GM19035 (cell line): ENCODE data around the gene UTP14C.
"Not testable (repeated sequence)": the region's sequence is repeated elsewhere in the genome, so short reads cannot be mapped to it uniquely, and the experiment has no call there.

Experiments
- ATAC-seq: cut with Tn5 transposase; IDR thresholded peaks from one replicate; pipeline ENCODE4 v1.9.1; 2021; ENCODE audit not compliant: unreplicated experiment

UTP14C gene

DNA sequence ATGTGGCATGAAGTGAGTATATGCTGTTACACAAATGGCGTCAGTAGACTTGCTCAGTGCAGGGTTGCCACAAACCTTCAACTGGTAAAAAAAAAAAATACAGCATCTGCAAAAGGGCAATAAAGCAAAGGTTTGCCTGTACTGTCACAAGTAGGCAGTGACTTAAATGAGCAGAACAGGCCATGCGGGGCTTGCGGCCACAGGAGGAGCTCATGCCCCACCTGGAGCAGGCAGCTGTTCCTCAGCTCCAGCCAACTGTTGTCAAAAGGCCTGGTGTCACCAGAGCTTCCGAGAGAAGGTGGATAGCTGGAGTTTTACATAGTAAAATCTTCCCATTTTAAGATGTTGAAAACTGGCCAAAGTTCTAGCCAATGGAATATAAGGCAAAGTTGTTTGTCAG, 20.9 kb upstream of the UTP14C start:
- ATAC-seq: no peak

DNA sequence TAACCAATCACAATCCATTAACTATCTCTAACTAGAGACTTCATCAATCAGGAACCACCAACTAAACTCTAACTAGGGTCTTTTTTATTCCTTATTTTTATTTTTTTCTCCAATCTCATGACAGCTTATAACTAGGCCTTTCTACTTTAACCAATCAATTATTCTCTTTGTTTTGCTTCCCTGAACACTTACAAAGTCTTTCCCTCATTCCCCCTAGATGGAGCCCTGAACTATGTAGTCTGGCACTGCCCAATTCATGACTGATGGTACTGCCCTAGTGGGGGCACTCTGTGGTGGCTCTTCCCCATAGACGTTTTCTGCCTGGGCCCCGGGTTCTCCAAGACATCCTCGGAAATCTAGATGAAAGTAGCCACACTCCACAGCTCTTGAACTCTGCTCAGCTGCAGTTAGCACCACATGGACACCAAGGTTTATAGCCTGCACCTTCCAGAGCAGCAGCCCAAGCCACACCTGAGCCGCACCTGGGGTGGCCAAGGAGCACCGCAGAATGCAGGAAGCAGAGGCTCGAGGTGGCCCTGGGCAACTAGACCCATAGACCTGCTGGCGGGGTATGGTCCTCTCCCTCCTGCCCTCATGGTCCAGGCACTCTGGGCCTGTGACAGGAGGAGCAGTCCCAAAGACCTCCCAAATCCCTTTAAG, 19.9 kb upstream of the UTP14C start:
- no peak for ATAC-seq

DNA sequence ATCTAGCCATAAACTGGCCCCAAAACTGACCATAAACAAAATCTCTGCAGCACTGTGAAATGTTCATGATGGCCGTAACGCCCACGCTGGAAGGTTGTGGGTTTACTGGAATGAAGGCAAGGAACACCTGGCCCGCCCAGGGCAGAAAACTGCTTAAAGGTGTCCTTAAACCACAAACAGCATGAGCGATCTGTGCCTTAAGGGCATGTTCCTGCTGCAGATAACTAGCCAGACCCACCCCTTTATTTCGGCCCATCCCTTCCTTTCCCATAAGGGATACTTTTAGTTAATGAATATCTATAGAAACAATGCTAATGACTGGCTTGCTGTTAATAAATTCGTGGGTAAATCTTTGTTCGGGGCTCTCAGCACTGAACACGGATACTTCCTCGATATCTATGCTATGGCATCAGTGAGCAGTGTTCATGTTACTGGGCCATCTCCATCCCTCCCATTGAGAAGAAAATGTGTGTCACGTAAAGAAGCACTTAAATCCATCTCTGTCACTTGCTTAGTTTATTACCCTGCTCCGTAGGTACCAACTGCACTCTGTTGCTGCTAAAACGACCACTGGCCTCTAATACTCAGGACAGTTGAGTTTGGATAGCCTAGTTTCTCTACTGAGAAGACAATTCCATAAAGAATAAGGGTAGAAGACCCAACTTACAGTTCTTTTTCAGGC, 18.5 kb upstream of the UTP14C start:
- no peak for ATAC-seq

DNA sequence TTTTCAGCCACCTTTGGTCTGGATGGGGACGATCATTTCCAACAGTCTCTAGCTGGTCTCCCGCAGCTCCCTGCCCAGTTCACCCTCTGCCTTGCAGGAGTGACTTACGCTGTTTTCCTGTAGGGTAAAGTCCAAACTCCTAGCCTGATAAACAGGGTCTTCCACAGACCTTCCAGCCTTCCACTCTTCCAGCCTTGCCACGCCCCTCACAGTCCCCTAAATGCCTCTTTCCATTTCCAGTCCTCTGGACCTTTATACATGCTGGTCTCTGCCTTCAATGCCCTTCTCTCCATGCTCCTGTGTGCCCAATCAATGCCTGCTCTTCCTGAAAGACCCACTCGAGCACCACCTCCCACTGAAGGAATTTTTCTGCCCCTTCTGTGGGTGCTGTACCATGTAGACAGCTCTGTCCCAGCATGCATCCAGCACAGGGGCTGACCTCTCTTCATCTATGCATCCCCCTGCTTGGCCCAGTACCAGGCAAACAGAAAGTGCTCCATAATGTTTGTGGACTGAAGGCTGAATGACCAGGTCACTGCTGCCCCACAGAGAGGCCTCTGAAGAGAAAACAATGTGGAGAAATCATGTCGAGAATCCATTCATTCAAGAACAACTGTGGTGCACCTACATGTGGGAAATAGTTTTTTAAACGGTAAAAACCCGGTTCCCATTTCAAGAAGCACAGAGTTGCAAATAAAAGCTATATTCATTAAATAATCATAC, 17.8 kb upstream of the UTP14C start:
- ATAC-seq: no peak

DNA sequence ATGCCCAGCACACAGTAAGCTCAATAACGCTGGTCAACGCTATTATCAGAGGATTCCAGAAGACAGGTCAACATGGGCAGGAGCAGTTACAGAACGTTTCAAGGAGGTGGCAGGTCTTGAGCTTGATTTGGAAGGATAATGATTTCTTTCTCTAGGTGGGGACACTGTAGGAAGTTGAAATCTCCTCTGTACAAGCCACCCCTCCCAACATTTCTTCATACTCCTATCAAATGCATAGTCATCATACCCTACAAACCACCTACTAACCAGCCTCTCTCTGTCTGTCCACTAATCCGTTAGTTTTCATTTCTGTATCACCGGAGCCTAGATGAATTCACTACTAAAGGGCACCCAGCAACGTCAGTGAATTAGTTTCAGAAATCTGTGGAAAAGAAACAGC, 14.5 kb upstream of the UTP14C start:
- no peak for ATAC-seq

DNA sequence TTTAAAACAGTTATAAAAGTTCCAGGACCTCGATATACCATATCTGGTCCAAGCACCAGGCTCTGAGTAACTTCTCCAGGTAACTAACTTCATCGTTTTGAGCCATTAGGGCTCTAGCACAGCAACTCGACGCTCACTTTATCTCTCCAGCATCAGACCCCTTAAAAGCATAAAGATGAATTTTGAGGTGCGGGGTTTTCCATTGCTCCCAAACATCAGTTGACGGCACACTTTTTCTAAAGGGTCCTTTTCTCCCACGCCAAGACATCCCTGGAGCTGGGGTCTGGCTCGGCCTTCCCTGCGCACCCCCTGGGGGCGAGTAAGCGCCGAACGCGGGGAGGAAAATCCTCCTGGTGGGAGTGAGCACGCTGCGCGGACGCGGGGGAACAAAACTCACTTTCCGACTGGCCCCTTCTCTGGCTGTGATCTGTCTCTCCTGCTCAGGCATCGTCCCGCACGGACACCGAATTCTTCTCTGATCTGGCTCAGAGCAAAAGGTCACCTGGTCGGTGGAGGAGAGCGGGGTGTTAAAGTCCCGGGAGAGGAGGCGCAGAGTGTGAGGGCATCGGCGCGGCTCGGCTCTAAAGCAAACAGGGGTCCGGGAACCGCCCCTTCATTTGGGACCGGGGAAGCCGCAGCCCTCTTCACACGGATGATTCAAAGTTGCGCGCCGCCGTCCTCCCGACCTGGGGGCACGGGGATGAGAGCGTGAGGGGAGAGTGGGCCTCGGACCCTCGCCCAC, 13.4 kb upstream of the UTP14C start, which contains the start of gene ATP7B:
Gene ATP7B, minus strand, starts transcription at position 561 of the 742 bp plus-strand sequence. Its CDS starts 113 bp downstream, at position 448.
- peak; percentile 7 for ATAC-seq

DNA sequence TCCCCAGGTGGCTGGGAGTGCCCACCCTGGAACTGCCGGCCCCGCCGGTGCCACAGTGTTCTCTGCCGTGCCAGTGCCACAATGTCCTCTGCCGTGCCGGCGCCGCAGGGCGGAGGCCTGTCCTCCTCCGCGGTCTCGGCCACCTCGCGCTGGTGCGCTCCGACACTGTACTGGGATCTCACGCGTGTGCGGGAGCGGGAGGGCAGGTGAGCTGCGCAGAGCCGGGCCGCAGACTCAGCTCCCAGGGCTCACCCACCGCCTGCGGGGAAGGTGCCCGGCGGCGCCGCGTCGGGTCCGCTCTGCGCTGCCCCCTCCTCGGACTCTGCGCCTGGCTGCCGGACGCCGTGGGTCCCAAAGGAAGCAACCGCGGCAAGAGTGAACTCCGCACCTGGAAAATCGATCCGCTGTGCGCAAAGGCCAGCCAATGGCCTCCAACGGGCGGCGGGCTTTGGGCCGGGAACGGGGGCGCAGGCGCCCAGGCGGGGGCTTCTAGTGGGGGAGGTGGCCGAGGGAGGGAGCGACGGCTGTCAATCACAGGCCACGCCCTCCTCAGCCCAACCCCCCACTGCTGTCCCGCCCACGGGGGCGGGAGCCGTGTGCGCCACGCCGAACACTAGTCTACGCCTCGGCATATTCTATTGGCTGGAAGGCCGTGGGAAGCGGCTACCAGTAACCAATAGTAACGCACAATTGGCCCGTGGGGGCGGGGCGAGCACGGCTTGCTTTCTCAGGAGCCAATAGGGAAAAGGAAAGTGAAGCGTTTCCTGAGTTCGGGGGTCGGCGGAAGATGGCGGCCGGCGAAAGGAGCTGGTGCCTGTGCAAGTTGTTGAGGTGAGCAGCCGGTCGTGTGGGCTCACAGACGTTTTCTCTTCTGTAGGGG, 12.6 kb upstream of the UTP14C start, which contains the start of gene ALG11:
Gene ALG11, plus strand, starts transcription at position 767 of the 880 bp plus-strand sequence. Its CDS starts 21 bp downstream, at position 788.
- peak; percentile 99 for ATAC-seq

DNA sequence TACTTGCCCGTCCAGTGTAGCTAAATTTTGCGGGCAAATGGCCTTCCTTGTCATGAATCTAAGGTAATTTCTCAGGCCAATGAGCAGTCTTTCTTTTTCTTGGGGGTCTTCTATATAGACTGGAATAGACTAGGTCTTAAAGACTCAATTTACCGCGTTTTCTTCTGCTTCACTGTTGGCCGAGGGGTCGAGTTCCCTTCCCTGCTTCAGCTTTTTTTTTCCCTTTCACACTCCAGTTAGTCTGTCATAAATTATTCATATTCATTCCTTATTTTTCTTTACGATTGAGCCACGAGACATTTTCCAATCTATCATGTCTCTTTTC, 12.0 kb upstream of the UTP14C start:
- peak; percentile 1 for ATAC-seq

DNA sequence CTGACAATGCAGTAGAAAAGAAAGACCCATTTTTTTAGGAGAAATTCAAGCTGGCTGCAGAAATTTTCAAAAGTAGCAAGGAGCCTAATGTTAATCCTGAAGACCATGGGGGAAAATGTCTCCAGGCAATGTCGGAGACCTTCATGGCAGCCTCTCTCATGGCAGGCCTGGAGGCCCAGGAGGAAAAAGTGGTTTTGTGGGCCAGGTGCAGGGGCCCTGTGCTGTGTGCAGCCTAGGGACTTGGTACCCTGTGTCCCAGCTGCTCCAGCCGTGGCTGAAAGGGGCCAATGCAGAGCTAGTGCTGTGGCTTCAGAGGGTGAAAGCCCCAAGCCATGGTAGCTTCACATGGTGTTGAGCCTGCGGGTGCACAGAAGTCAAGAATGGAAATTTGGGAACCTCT, 8.2 kb upstream of the UTP14C start:
- no peak for ATAC-seq

DNA sequence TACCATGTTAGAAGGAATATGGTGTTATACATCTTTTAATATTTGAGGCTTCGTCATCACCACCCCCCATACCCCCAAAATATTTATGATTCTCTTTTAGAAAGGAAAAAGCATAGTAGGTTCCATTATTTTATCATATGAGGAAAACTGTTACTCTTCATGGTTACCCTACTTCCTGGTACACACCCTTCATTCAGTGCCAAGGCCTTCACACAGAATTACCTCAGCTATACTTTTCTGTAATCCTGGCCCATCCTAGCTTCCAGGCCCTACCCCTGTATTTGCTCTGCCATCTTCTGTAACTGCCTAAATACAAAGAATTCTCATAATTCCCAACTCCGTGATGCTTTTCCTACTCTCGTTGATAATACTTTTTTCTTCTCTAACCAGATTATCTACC, 4.3 kb upstream of the UTP14C start:
- ATAC-seq: no peak

DNA sequence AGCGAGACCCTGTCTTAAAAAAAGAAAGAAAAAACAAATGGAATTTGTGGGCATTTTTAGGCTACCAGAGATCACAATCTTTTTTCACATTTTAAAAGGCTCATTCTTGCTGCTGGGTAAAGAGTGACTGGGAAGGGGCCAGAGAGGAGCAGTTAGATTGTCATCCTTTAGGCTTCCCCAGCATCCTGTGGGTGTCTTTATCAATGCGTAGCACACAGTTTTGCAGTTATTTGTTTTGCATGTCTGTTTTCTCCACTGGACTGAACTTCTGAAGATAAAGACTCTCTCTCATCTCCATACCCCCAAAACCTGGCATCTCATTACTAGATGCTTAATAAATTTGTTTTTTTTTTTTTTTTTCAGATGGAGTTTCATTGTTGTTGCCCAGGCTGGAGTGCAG, 2.1 kb upstream of the UTP14C start:
- no peak for ATAC-seq

DNA sequence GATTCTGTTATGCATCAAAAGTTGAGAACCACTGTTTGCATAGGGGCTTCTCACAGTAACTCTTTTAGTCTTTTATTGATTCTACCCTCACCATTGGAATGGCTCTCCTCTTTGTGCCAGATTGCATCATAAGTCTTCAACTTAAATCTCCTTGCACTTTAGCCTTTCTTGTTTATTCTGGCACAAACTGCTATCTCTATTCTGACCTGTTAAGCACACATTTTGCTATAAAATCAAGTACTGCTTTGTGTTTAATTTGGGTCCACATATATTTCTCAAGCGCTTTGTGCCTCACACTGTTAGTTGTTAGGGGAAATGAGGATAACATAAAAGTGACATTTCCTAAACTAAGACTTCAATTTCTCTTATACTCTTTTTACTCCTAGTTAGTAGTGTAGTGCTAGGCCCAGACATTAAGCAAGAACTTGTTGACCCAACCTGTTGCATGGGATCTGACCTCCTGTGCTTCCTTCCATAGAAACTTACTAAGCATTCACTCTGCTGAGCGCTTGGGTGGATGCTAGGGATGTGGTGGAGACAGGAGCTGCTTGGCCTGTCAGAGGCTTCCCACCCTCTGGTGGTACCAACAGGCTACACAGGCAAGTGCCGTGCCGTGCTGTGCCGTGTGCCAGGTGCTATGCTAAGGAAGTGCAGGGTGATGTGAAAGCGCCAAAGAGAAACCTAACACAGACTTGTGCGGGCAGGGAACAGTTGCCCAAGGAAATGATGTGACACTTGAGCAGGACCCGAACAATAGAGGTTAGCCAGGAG, 1.2 kb downstream of the UTP14C start:
- ATAC-seq: no peak

DNA sequence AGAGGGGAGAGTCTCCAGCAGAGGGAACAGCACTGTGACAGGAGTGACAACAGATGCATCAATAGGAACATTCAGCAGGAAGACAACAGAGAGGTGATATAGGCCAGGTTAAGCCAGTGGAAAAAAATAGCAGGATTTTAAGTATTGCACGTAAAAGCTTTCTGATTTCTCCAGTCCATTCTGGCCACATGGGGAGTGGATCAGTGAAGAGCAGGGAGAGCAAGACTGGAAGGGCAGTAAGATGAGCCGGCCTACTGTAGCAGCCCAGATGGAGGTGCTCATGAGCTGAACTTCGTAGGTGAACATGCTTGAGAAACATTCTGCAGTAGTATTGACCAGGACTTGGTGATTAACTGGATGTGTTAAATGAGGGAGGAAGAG, 1.7 kb downstream of the UTP14C start:
- no peak for ATAC-seq

DNA sequence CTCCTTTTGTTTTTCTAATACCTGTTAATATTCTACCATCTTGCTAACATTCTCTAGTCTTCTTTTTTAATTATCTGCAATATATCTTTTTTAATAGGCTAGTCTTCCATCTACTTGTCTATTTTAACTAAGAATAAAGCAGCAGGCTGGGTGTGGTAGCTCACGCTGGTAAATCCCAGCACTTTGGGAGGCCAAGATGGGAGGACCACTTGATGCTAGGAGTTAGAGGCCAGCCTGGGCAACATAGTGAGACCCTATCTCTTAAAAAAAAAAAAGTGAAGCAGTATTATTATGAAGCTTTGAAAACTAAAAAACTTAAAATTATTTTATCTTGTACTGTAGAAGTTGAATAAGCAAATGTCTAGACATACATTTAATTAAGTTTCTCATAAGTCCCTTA, 3.3 kb downstream of the UTP14C start:
- ATAC-seq: no peak

DNA sequence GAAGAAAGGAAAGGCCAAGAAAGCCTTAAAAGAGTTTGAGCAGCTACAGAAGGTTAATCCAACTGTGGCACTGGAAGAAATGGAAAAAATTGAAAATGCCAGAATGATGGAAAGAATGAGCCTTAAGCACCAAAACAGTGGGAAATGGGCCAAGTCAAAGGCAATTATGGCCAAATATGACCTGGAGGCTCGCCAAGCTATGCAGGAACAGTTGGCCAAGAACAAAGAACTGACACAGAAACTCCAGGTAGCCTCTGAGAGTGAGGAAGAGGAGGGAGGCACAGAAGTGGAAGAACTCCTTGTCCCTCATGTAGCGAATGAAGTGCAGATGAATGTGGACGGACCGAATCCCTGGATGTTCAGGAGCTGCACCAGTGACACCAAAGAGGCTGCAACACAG, 5.1 kb downstream of the UTP14C start:
- no peak for ATAC-seq

DNA sequence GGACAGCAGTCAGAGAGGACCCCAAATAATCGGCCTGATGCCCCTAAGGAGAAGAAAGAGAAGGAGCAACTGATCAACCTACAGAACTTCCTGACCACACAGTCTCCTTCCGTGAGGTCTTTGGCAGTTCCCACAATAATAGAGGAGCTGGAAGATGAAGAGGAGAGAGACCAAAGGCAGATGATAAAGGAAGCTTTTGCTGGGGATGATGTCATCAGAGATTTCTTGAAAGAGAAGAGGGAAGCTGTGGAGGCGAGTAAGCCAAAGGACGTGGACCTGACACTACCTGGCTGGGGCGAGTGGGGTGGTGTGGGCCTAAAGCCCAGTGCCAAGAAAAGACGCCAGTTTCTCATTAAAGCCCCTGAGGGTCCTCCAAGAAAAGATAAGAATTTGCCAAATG, 5.9 kb downstream of the UTP14C start:
- ATAC-seq: not testable (repeated sequence)

DNA sequence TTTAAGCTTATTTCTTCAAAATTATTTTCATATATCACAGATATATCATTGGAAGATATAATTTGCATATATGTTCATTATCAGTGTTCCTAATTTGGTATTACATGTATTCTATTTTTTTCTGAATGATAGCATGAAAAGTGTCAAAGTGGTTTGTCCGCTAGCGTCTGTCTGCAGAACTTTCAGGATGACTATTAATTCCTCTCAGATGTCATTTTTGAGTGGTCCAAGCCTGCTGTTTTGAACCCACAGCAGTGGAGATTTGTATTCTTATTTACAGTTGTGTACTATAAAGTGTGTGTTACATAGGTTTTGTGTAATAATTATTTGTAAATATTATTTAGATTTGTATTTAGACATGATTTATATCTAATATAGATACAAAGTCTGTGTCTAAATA, 8.5 kb downstream of the UTP14C start:
- no peak for ATAC-seq

DNA sequence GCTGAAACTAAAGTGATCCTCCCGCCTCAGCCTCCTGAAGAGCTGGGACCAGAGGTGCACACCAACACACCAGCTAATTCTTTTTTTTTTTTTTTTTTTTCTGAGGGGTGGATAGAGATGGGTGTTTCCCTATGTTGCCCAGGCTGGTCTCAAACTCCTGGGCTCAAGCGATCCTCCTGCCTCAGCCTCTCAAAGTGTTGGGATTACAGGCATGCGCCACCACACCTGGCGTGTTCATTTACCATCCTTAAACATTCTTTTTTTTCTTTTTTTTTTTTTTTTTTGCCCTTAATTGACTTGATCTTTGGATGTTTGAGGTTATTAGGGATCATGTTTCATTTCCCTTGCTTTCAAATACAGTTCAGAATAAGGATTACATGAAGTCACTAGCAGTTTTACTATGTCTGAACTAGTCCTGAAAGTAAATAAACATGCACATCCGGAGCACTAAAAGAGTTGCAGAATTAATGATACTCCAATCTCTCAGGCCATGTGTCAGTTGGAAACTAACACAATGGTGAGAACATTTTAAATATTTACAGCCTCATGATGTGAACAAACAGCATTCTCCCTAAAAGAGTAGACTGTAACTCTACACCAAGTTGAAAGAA, 10.2 kb downstream of the UTP14C start:
- no peak for ATAC-seq

DNA sequence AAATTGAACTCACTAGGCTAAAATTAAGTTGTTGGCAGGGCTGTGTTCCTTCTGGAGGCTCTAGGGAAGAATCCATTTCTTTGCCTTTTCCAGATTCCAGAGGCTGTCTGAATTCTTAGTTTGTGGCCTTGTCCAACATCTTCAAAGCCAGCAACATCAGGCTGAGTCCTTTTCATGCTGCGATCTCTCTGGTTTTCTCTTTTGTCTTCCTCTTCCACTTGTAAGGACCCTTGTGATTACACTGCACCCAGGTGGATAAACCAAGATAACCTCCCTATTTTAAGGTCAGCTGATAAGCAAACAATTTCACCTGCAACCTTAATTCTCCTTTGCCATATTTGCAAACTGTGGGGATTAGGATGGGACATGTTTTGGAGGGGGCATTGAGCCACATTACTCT, 11.5 kb downstream of the UTP14C start:
- no peak for ATAC-seq
